Hippocampal formation (tissue), 2 donors: ENCODE results near the gene ANGPTL4.

Source experiments
- DNase-seq, 2 donors: peaks; one replicate each; lab custom pipeline; 2025; lab: John Stamatoyannopoulos, UW

Gene ANGPTL4

GRCh38 chr19:8413629-8413995 lies 49.7 kb downstream of the ANGPTL4 start:
- DNase-seq = no peak

- no peak for DNase-seq
Measured at GRCh38 chr19:8416796-8417195, 52.8 kb downstream of the ANGPTL4 start.

GRCh38 chr19:8421484-8422461 lies 57.8 kb downstream of the ANGPTL4 start:
- DNase-seq = no peak

GRCh38 chr19:8423817-8424223 lies 59.9 kb downstream of the ANGPTL4 start:
- DNase-seq = peak in 1 of 2 donors; percentile 11
